ENCODE results near the gene PBX1. TPM values are rescaled to one million over a fixed set of nuclear protein-coding genes. Genes with fewer than 3 reads are reported as not detected.
A peak's percentile ranks its signal among the peaks of the same experiment; 100 is the strongest.

The PBX1 gene
- total RNA-seq, 6 experiments from 2014 or later: 3.1 to 7.9 (median 6.9) TPM

- ATAC-seq (no peak), DNase-seq (no peak)
- peaks cover 0 to 4% (median 0%) of the 10 kb centered on the region in 4 donors for H3K4me1 ChIP-seq
- H3K27me3 ChIP-seq: no peaks in the 10 kb centered on the region
- no peaks in the 10 kb centered on the region for H3K36me3 ChIP-seq
- intact Hi-C loops (cut with DNase I): no loop called here
- no peak for TF ChIP-seq CTCF (IDR thresholded peaks at IDR 0.05)
- TF ChIP-seq POLR2A (IDR thresholded peaks at IDR 0.05): no peak
- WGBS (ENCODE audit: insufficient coverage, low coverage, low lambda C conversion rate, missing lambda C conversion rate): 64% methylated on average over 1 of the region's 5 CpGs
- no peak overlapping the region for H3K27ac ChIP-seq
- no peaks in the 10 kb centered on the region for H3K9me3 ChIP-seq
- no peak overlapping the region for H3K4me3 ChIP-seq
Measured at GRCh38 chr1:164641353-164641730, 82.4 kb downstream of the PBX1 start.

GRCh38 chr1:164643018-164643417 lies 84.0 kb downstream of the PBX1 start:
- ATAC-seq (no peak), DNase-seq (no peak)
- no peak overlapping the region for H3K4me3 ChIP-seq
- 75% methylated on average over 6 of the region's 7 CpGs for WGBS (ENCODE audit: insufficient coverage, low coverage, low lambda C conversion rate, missing lambda C conversion rate)
- intact Hi-C loops (cut with DNase I): no loop called here
- no peaks in the 10 kb centered on the region for H3K27me3 ChIP-seq
- H3K9me3 ChIP-seq: no peaks in the 10 kb centered on the region
- H3K27ac ChIP-seq: no peak overlapping the region
- H3K4me1 ChIP-seq: peaks cover 0 to 4% (median 0%) of the 10 kb centered on the region in 4 donors
- TF ChIP-seq CTCF (IDR thresholded peaks at IDR 0.05) (no peak), POLR2A (IDR thresholded peaks at IDR 0.05) (no peak)
- no peaks in the 10 kb centered on the region for H3K36me3 ChIP-seq

GRCh38 chr1:164644268-164644667 lies 85.3 kb downstream of the PBX1 start:
- Histone ChIP-seq H3K27me3 (no peaks in the 10 kb centered on the region), H3K9me3 (no peaks in the 10 kb centered on the region), H3K27ac (no peak overlapping the region), H3K4me3 (no peak overlapping the region), H3K36me3 (no peaks in the 10 kb centered on the region), H3K4me1 (no peaks in the 10 kb centered on the region)
- no peak for ATAC-seq
- intact Hi-C loops (cut with DNase I): no loop called here
- WGBS (ENCODE audit: insufficient coverage, low coverage, low lambda C conversion rate, missing lambda C conversion rate): 73% methylated on average over 3 of the region's 3 CpGs
- DNase-seq: no peak
- TF ChIP-seq POLR2A (IDR thresholded peaks at IDR 0.05): no peak
- TF ChIP-seq CTCF (IDR thresholded peaks at IDR 0.05): no peak

GRCh38 chr1:164644774-164645644 lies 86.0 kb downstream of the PBX1 start:
- WGBS (ENCODE audit: insufficient coverage, low coverage, low lambda C conversion rate, missing lambda C conversion rate): 56% methylated on average over 6 of the region's 6 CpGs
- no peaks in the 10 kb centered on the region for H3K4me1 ChIP-seq

More at GRCh38 chr1:164644774-164645644, 86.0 kb downstream of the PBX1 start:
- ATAC-seq (peak in 1 of 4 donors; percentile 43), DNase-seq (no peak)
- Histone ChIP-seq H3K36me3 (no peaks in the 10 kb centered on the region), H3K27me3 (no peaks in the 10 kb centered on the region), H3K27ac (no peak overlapping the region), H3K9me3 (no peaks in the 10 kb centered on the region), H3K4me3 (no peak overlapping the region)
- intact Hi-C loops (cut with DNase I): no loop called here
- no peak for TF ChIP-seq CTCF (IDR thresholded peaks at IDR 0.05)
- no peak for TF ChIP-seq POLR2A (IDR thresholded peaks at IDR 0.05)

All from right lobe of liver (tissue), 6 donors.